ENCODE data around the gene FAM53A. TPM values are rescaled to one million over a fixed set of nuclear protein-coding genes. Genes with fewer than 3 reads are reported as not detected.

Gene FAM53A
- total and polyA plus RNA-seq, 2 of the 13 experiments (the other 11 are each of a cell fraction or from before 2014, with no cell fraction given) = 0.48 to 1.1 TPM

DNA sequence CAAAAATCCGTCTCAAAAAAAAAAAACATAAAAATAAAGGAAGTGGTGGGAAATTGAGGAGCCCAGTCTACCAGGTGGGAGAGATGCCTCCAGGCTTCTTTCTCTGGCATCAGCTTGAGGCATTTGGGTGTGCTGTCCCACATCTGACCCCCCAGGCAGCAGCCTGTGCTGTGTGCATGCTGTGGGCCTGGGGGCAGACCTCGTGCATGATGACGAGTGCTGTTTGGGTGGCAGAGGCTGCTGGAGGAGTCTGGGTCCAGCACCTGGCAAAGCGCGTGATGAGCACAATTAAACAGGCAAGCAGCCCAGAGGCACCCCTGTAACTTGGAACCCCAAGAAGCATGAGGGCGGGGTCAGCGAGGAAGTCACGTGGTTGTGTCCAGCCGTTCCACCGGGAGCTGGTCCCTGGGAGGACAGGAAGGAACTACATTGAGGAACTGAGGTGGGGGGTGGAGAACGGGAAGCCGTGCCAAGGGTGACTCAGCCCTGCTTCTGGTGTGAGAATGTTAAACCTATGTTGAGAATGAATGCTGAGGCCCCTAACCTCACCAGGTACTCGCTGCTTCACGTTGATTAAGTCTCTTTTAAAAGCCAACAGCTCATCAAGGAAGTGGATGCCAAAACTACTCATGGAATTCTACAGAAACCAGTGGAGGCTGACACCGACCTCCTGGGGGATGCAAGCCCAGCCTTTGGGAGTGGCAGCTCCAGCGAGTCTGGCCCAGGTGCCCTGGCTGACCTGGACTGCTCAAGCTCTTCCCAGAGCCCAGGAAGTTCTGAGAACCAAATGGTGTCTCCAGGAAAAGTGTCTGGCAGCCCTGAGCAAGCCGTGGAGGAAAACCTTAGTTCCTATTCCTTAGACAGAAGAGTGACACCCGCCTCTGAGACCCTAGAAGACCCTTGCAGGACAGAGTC is 43.3 kb upstream of the FAM53A start (continued):
- no peak for TF ChIP-seq ZHX2 (IDR thresholded peaks at IDR 0.05; ENCODE audit: low read depth)
- TF ChIP-seq ZHX2 (CRISPR knock-in tag; IDR thresholded peaks at IDR 0.05; ENCODE audit: borderline replicate concordance) = no peak

- H3K36me3 ChIP-seq (replicated peaks in 1 of 2; ENCODE audit: control insufficient read depth in 1 of 2, insufficient read depth in 2 of 2, low read length in 2 of 2) = peaks cover 23 to 58% of the 10 kb centered on the region in 2 experiments; a peak in 4 of 5 replicates
- WGBS (ENCODE audit: low lambda C conversion rate) = 58% methylated on average over 11 of the region's 17 CpGs
- in situ Hi-C loops (cut with HindIII; ENCODE audit: extremely low pct_ligation_motif_present, low pct_unique_long_range_greater_than_20kb) = loop anchor here (5.0 kb wide), 1 partner anchor 34 kb away; no protein-coding TSS in a partner anchor
- TF ChIP-seq ZBTB49 (CRISPR knock-in tag; IDR thresholded peaks at IDR 0.05; ENCODE audit: borderline replicate concordance) (no peak), ZSCAN31 (CRISPR knock-in tag; IDR thresholded peaks at IDR 0.05; ENCODE audit: low read depth) (no peak; the same call in 1 of the 2 replicates), HIC2 (CRISPR knock-in tag; IDR thresholded peaks at IDR 0.05; ENCODE audit: low read depth) (peak; percentile 18; the same call in 1 of the 2 replicates)
- TF ChIP-seq, protein P1, sequence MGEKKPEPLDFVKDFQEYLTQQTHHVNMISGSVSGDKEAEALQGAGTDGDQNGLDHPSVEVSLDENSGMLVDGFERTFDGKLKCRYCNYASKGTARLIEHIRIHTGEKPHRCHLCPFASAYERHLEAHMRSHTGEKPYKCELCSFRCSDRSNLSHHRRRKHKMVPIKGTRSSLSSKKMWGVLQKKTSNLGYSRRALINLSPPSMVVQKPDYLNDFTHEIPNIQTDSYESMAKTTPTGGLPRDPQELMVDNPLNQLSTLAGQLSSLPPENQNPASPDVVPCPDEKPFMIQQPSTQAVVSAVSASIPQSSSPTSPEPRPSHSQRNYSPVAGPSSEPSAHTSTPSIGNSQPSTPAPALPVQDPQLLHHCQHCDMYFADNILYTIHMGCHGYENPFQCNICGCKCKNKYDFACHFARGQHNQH (CRISPR knock-in tag; IDR thresholded peaks at IDR 0.05) = peak; percentile 52; the same call in 1 of the 2 replicates
These were observed 42.2 kb upstream of the FAM53A start for GRCh38 chr4:1726146-1726934.

More at GRCh38 chr4:1726146-1726934, 42.2 kb upstream of the FAM53A start:
- CTCF ChIA-PET (ENCODE audit: low intra/inter-chr PET ratio, low total read pairs) = interaction anchor here (1.2 to 2.0 kb wide), 3 partner anchors 31 to 83 kb away, joined by 3 to 40 read pairs (median 6); no protein-coding TSS in a partner anchor
- Histone ChIP-seq H3K4me3 (replicated peaks in 1 of 3; ENCODE audit: insufficient read depth in 1 of 3, low read depth in 2 of 3, low read length in 3 of 3) (no peak overlapping the region), H3K27me3 (ENCODE audit: control insufficient read depth in 1 of 2, insufficient read depth in 2 of 2, low read length in 2 of 2) (no peaks in the 10 kb centered on the region), H3K4me1 (ENCODE audit: insufficient read depth, low read length) (peaks cover 32% of the 10 kb centered on the region), H3K27ac (ENCODE audit: extremely low read length, insufficient read depth, low read length) (no peak overlapping the region), H3K9me3 (ENCODE audit: low read length) (no peaks in the 10 kb centered on the region), H4K20me1 (ENCODE audit: insufficient read depth, low read length) (peaks cover 3% of the 10 kb centered on the region; the same call in 1 of the 2 replicates), H3K9ac (ENCODE audit: insufficient read depth, low read depth, low read length) (no peak overlapping the region), H3K79me2 (ENCODE audit: insufficient read depth, low read length) (peaks cover 28% of the 10 kb centered on the region), H2AFZ (ENCODE audit: low read length) (no peak overlapping the region), H3K4me2 (ENCODE audit: low read depth, low read length) (no peak overlapping the region)
- FAIRE-seq = peak; percentile 97
- no TSS peak for BruUV-seq (replicated peaks)
- DNase-seq (ENCODE audit: low spot score) = peak; percentile 82
- intact Hi-C loops (cut with micrococcal nuclease; ENCODE audit: unreplicated experiment) = loop anchor here (1.0 kb wide), 1 partner anchor 33 kb away; no protein-coding TSS in a partner anchor
- ATAC-seq = peak; percentile 64
- POLR2A ChIA-PET = interaction anchor here (1.0 kb wide), 1 partner anchor 14 kb away, joined by 4 read pairs; the partner anchor contains the start of gene SLBP

All from HepG2 (cell line).